Ishikawa (cell line): ENCODE results near the gene SUMO4.

ENCODE experiments used
- CEBPB ChIP-seq: IDR thresholded peaks from 2 replicates; pipeline ENCODE4 v1.6.1; 2012
- EGR1 ChIP-seq: IDR thresholded peaks from 2 replicates; pipeline ENCODE4 v1.6.1; 2012
- TAF1 ChIP-seq: IDR thresholded peaks from 2 replicates; pipeline ENCODE4 v1.6.1; 2012; ENCODE audit warnings: low read depth, mild to moderate bottlenecking

GRCh38 chr6:149392093-149392492 is 8.0 kb upstream of the SUMO4 start:
- TF ChIP-seq CEBPB (no peak), TAF1 (no peak), EGR1 (no peak)
